ENCODE measurements around the gene NCBP3. TPM values are rescaled to one million over a fixed set of nuclear protein-coding genes. Genes with fewer than 3 reads are reported as not detected.

The NCBP3 gene
- total RNA-seq, 1 donor from 2014 or later: 34.9 TPM

GRCh38 chr17:3773966-3774365, 72.1 kb downstream of the NCBP3 start:
- H3K4me1 ChIP-seq: no peaks in the 10 kb centered on the region
- no peaks in the 10 kb centered on the region for H3K27me3 ChIP-seq
- intact Hi-C loops (cut with DNase I): no loop called here
- H3K27ac ChIP-seq: no peak overlapping the region
- no peaks in the 10 kb centered on the region for H3K9me3 ChIP-seq
- ATAC-seq: no peak
- no peaks in the 10 kb centered on the region for H3K36me3 ChIP-seq
- TF ChIP-seq CTCF (IDR thresholded peaks at IDR 0.05): no peak
- no peak overlapping the region for H3K4me3 ChIP-seq
- no peak for DNase-seq

- Histone ChIP-seq H3K9me3 (no peaks in the 10 kb centered on the region), H3K4me3 (no peak overlapping the region), H3K27me3 (no peaks in the 10 kb centered on the region), H3K4me1 (no peaks in the 10 kb centered on the region), H3K27ac (no peak overlapping the region), H3K36me3 (no peaks in the 10 kb centered on the region)
- no peak for DNase-seq
- no peak for ATAC-seq
- intact Hi-C loops (cut with DNase I): no loop called here
- no peak for TF ChIP-seq CTCF (IDR thresholded peaks at IDR 0.05)
Observed at GRCh38 chr17:3773511-3773910, 72.5 kb downstream of the NCBP3 start.

- Histone ChIP-seq H3K9me3 (no peaks in the 10 kb centered on the region), H3K27ac (no peak overlapping the region), H3K27me3 (no peaks in the 10 kb centered on the region), H3K36me3 (no peaks in the 10 kb centered on the region), H3K4me1 (no peaks in the 10 kb centered on the region), H3K4me3 (no peak overlapping the region)
- no peak for DNase-seq
- intact Hi-C loops (cut with DNase I): no loop called here
- TF ChIP-seq CTCF (IDR thresholded peaks at IDR 0.05): no peak
- no peak for ATAC-seq
Observed at GRCh38 chr17:3772764-3773163, 73.3 kb downstream of the NCBP3 start.

- Histone ChIP-seq H3K36me3 (no peaks in the 10 kb centered on the region), H3K9me3 (no peaks in the 10 kb centered on the region), H3K27ac (no peak overlapping the region), H3K4me1 (no peaks in the 10 kb centered on the region), H3K4me3 (no peak overlapping the region), H3K27me3 (no peaks in the 10 kb centered on the region)
- DNase-seq (no peak), ATAC-seq (no peak)
- intact Hi-C loops (cut with DNase I): no loop called here
- no peak for TF ChIP-seq CTCF (IDR thresholded peaks at IDR 0.05)
Observed at GRCh38 chr17:3771140-3771539, 74.9 kb downstream of the NCBP3 start.

GRCh38 chr17:3770466-3770865, 75.6 kb downstream of the NCBP3 start:
- no peak for TF ChIP-seq CTCF (IDR thresholded peaks at IDR 0.05)
- Histone ChIP-seq H3K4me1 (no peaks in the 10 kb centered on the region), H3K4me3 (no peak overlapping the region), H3K9me3 (no peaks in the 10 kb centered on the region), H3K36me3 (no peaks in the 10 kb centered on the region), H3K27me3 (no peaks in the 10 kb centered on the region), H3K27ac (no peak overlapping the region)
- DNase-seq (no peak), ATAC-seq (peak; percentile 52)
- intact Hi-C loops (cut with DNase I): no loop called here

- DNase-seq: no peak
- ATAC-seq: no peak
- Histone ChIP-seq H3K27ac (no peak overlapping the region), H3K4me1 (no peaks in the 10 kb centered on the region), H3K9me3 (no peaks in the 10 kb centered on the region), H3K27me3 (no peaks in the 10 kb centered on the region), H3K36me3 (no peaks in the 10 kb centered on the region), H3K4me3 (no peak overlapping the region)
- intact Hi-C loops (cut with DNase I): no loop called here
- TF ChIP-seq CTCF (IDR thresholded peaks at IDR 0.05): no peak
Observed at GRCh38 chr17:3768769-3769168, 77.3 kb downstream of the NCBP3 start.

Measured in upper lobe of right lung (tissue), 1 donor.